GOT3 (cell line): ENCODE results near the gene ORAI3.

ENCODE experiments used
- DNase-seq: peaks from one replicate; lab custom pipeline; 2025; ENCODE audit warnings: mixed read lengths; lab: John Stamatoyannopoulos, UW

The ORAI3 gene

DNA sequence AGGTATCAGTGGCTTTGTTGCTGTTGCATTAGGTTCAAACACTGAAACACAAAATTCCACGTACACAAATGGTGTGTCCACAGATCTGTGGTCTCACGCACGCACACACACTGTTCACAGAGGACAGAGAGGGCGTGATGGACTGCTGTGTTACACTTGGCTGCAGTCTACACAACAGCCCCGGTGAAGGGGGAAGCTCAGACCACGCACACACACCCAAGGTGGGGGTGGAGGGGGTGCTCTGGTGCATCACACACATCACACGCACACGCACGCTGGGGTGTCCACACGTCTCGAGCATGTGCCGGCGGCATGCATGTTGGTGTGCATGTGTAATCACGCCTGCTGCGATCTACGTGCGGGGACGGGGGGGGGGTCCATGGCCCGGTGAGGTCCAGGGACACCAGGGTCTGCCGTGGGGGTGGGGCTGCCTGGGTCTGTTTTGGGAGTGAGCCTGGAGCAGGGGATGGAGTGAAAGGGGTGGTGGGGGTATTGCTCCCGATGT lies 43.5 kb downstream of the ORAI3 start:
- DNase-seq = no peak

DNA sequence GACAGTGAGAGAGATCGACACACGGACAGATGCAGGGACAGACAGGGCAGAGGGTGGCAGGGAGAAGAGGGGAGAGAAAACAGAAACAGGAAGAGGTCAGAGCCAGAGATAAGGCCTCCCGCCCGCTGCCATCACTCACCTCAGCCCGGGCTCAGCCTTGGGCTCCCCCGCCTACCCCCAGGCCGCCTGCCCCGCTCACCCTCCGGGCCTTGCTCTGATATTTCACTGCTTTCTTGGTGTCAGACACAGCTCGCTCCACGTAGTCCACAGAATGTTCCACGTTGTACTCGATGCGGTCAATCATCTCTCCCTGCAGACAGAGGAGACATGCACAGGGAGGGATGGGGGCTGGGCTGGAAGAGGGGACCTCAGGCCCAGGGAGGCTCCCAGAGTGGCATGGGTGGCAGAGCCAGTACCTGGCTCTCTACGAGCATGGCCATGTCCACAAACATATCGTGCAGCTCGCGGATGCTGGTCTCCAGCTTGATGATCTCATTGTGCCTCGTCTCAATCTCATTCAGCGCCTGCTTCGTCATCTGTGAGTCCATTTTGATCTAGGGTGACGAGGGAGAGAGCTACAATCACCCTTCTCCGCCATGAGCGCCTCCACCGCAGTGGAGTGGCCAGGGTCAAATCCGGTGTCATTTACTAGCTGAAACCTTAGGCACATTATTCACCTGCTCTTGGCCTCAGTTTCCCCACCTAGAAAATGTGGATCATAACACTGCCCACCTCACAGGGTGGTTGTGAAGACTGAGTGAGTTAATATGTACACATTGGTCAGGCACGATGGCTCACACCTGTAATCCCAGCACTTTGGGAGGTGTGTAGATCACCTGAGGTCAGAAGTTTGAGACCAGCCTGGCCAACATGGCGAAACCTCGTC lies 44.3 kb downstream of the ORAI3 start:
- DNase-seq = no peak

GRCh38 chr16:30995927-30996323 lies 47.1 kb downstream of the ORAI3 start:
- no peak for DNase-seq

DNA sequence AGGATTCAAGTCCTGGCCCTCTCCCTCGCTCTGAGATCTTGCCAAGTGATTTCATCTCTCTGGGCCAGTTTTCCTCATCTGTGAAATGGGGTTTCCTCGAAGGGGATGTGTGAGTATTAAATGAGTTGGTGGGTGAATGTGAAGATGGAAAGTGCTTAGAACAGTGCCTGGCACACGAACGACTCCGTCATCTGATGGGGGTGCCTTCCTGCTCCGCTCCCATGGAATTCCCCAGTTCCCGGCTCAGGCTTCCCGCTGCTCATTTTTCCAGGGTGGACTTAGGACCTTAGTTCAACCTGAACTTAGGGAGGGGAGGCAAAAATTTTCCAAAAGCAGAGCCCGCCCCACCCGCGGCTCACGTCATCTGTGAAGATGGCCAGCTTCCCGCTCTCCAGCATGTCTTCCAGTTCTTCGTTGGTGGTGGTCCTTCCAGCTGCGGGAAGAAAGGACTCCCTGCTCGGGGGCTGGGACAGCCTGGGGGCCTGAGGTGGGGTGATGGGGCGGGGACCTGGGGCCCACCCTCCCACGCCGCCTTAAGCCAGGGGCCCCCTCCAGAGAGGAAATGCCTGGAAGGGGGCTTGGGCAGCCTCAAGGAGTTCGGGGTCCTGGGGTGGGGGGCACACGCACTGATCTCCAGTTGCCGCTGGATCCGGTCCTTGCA lies 47.6 kb downstream of the ORAI3 start:
- no peak for DNase-seq

GRCh38 chr16:30996985-30997724 lies 48.3 kb downstream of the ORAI3 start:
- DNase-seq = no peak

- DNase-seq = no peak
These were observed 49.1 kb downstream of the ORAI3 start for GRCh38 chr16:30997725-30998711.

DNA sequence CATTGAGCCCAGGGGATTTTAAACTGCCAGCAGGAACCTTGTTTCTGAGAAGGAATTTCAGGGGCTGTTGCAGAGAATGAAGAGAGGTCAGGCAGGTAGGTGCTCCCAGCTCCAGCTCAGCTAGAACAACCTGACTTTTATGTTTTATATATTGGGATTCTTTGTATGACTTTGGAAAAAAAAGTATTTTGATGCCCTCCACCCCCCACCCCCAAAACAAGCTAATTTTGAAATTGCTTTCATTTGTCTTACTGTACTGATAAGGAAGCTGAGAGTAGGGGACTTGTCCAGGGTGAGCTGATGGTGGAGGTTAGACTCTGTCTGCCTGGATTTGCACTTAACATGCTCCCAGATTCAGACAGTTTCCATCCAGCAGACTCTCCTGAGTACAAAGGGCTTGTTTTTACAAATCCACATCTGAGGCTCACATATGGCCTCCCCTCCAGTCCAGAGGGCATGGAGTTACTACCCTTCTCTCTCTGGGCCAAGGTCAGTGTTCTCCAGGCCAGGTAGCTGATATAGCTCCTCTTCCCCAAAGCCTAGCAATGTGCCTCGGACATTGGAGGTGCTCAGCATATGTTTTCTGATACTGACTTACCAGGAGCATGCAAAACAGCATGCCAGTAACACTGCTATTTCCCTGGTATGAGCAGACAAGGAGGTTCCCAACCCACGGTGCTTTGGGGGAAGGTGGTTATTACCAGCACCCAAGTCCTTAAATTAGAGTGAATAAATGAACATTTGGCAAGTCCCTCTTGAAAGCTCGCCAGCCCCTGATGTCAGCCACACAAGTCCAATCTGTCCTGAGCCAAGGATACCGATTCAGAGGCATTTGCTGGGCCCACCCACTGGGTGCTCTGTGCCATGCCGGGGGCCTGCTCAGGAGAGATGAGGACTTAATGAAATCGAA lies 50.2 kb downstream of the ORAI3 start:
- DNase-seq = no peak

GRCh38 chr16:31000671-31001382 lies 52.0 kb downstream of the ORAI3 start:
- no peak for DNase-seq

GRCh38 chr16:31001507-31002249 lies 52.8 kb downstream of the ORAI3 start:
- no peak for DNase-seq

DNA sequence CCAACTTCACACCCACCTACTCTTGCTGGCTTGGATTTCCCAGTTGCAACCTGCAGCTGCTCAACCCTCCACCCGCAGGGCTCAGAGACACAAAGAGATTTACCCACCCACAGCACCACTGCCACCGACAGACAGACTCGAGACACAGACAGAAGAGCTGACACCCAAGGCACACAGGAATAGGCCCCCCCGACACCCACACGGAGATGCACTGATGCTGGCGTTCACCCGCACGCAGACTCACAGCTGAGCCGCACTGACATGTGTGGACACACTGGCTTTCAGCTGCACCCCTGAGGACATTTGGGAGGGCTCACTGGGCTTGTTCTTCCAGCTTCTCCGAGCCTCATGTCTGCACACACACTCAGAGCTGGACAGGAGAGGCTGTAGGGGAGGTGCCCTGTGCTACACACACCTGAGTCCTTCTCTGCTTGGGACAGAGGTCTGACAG lies 53.4 kb downstream of the ORAI3 start:
- DNase-seq = no peak

DNA sequence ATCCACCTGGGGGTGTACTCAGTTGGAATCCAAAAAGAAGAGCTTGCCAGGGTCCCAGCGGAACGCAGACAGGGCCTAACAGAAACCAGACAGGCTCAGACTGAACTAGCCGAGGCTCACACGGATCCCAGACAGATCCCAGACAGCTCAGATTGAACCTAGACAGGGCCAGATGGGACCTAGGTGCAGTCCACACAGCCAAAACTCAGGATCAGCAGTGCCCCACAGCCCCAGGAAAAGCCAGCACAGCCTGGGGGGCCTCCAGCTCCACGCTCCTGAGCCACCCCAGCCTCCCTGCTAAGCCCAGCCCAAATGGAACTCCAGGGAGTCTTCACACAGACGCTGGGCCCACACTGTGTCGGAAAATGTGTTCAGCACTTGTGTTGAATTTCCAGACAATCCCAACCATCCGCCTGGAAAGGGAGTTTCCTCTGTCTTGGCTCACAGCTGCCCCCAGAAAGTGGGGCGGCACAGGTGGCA lies 54.0 kb downstream of the ORAI3 start:
- no peak for DNase-seq

GRCh38 chr16:31003744-31004143 lies 54.9 kb downstream of the ORAI3 start:
- DNase-seq = no peak
